ENCODE results near the gene POU2F2. TPM values are rescaled to one million over a fixed set of nuclear protein-coding genes. Genes with fewer than 3 reads are reported as not detected.

POU2F2 gene
- total RNA-seq, 4 donors from 2014 or later, result 0.55 to 244 (median 0.71) TPM

DNA sequence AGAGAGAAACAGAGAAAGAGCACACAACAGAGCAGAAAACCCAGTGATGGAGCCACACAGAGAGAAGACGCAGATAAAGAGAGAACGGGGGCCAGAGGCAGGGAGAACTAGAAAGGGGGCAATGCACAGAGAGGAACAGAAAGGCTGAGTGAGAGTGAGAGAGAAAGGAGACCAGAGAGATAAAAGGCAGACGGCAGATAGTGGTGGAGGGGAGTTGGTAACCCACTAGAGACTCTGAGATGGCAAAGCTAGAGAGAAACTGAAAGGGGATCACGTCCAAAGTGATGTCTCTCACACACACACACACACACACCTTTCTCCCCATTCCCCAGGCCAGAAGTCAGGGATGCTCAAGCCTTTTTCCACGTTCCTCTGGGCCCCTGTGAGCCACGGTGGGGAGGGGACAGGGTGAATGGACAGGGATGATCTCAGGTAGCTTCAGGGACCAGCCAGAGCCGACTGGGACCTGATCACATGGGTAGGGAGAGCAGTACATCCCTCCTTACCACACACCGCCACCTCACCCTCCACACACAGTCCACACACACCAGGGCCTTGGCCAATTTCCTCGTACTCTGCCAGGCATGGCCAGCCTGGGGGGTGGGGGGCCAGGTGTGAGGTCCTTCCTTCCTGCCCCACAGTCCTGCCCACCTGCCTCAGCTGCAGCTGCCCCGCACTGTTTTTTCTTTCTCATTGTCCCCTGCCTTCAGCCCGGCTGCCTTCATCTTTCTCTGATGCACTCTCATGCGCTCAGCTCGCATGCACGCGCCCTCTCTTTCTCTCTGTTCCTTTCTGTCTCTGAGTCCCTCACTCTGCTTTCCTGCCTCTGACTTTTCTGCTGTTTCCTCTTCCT is 22.5 kb upstream of the POU2F2 start:
- H3K36me3 ChIP-seq, result no peaks in the 10 kb centered on the region
- no peak overlapping the region for H3K4me3 ChIP-seq
- peaks cover 61% of the 10 kb centered on the region for H3K27me3 ChIP-seq
- no peak overlapping the region for H3K27ac ChIP-seq
- WGBS, result 55% methylated on average over 14 of the region's 15 CpGs
- no peaks in the 10 kb centered on the region for H3K4me1 ChIP-seq
- no peaks in the 10 kb centered on the region for H3K9me3 ChIP-seq
- TF ChIP-seq POLR2AphosphoS5 (IDR thresholded peaks at IDR 0.05) (no peak), EP300 (IDR thresholded peaks at IDR 0.05) (no peak), POLR2A (IDR thresholded peaks at IDR 0.05) (no peak), CTCF (IDR thresholded peaks at IDR 0.05) (no peak)
- no peak for DNase-seq (ENCODE audit: low spot score in 2 of 2)

GRCh38 chr19:42153672-42154433 is 21.6 kb upstream of the POU2F2 start:
- peaks cover 64% of the 10 kb centered on the region for H3K27me3 ChIP-seq
- no peak for TF ChIP-seq EP300 (IDR thresholded peaks at IDR 0.05)
- TF ChIP-seq POLR2A (IDR thresholded peaks at IDR 0.05), result no peak
- DNase-seq (ENCODE audit: low spot score in 2 of 2), result no peak
- H3K4me1 ChIP-seq, result no peaks in the 10 kb centered on the region
- WGBS, result 58% methylated on average over 15 of the region's 20 CpGs
- H3K27ac ChIP-seq, result no peak overlapping the region
- no peaks in the 10 kb centered on the region for H3K9me3 ChIP-seq
- no peaks in the 10 kb centered on the region for H3K36me3 ChIP-seq
- no peak overlapping the region for H3K4me3 ChIP-seq

- peaks cover 70% of the 10 kb centered on the region for H3K27me3 ChIP-seq
- no peaks in the 10 kb centered on the region for H3K36me3 ChIP-seq
- H3K4me1 ChIP-seq, result no peaks in the 10 kb centered on the region
- no peak overlapping the region for H3K27ac ChIP-seq
- no peak for DNase-seq (ENCODE audit: low spot score in 2 of 2)
- 81% methylated on average over 20 of the region's 25 CpGs for WGBS
- H3K4me3 ChIP-seq, result no peak overlapping the region
- TF ChIP-seq POLR2A (IDR thresholded peaks at IDR 0.05), result no peak
- TF ChIP-seq CTCF (IDR thresholded peaks at IDR 0.05), result no peak
- TF ChIP-seq EP300 (IDR thresholded peaks at IDR 0.05), result no peak
- TF ChIP-seq POLR2AphosphoS5 (IDR thresholded peaks at IDR 0.05), result no peak
- H3K9me3 ChIP-seq, result no peaks in the 10 kb centered on the region
Observed at GRCh38 chr19:42152910-42153671, 20.8 kb upstream of the POU2F2 start.

DNA sequence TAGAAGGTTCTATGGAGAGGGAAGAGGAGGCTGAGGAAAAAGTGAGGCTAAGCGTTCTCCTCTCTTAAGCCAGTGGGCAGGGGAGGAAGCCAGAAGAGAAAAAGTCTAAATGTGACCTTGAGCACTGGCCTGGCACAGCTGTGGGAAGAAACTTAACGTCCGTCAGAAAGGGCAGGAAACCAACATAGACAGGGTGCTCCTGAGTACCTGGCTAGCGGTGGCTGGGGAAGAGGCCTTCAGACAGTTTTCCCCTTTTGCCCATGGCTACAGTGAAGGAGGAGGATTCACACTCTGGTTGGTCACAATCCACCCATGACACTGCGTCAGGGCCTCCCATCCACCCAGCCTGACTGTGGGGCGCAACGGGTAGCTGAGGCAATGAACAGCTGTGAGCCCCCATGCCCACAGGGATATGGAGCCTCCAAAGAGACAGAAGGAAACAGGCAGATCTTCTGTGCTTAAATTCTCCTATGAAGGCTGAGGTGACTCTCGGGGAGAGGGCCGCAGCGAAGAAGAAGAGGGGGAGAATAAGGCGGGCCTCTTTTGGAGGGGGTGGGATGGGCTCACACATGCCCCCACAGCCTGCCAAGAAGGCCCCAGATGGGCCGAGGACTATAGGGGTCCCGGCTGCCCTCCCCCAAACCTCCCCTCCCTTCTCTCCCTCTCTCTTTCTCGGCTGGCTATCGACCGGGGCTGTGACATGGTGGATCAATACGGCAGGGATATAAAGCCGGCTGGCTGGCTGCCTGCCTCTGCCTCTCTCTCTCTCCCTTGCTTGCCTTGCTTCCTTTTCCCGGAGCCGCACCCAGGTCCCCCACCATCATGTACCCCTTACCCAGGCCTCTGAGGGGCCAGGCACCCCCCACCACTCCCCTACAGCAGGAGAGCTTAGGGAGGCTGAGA is 19.8 kb upstream of the POU2F2 start:
- 68% methylated on average over 20 of the region's 20 CpGs for WGBS
- Histone ChIP-seq H3K4me3 (no peak overlapping the region), H3K4me1 (no peaks in the 10 kb centered on the region), H3K36me3 (no peaks in the 10 kb centered on the region), H3K27me3 (peaks cover 74% of the 10 kb centered on the region), H3K27ac (no peak overlapping the region), H3K9me3 (no peaks in the 10 kb centered on the region)
- no peak for DNase-seq (ENCODE audit: low spot score in 2 of 2)
- no peak for TF ChIP-seq EP300 (IDR thresholded peaks at IDR 0.05)
- TF ChIP-seq CTCF (IDR thresholded peaks at IDR 0.05), result no peak
- no peak for TF ChIP-seq POLR2AphosphoS5 (IDR thresholded peaks at IDR 0.05)
- no peak for TF ChIP-seq POLR2A (IDR thresholded peaks at IDR 0.05)

- Histone ChIP-seq H3K27ac (no peak overlapping the region), H3K36me3 (no peaks in the 10 kb centered on the region), H3K4me3 (no peak overlapping the region), H3K9me3 (no peaks in the 10 kb centered on the region), H3K27me3 (peaks cover 71% of the 10 kb centered on the region), H3K4me1 (no peaks in the 10 kb centered on the region)
- no peak for DNase-seq (ENCODE audit: low spot score in 2 of 2)
- WGBS, result 60% methylated on average over 4 of the region's 9 CpGs
- TF ChIP-seq CTCF (IDR thresholded peaks at IDR 0.05) (no peak), POLR2AphosphoS5 (IDR thresholded peaks at IDR 0.05) (no peak), POLR2A (IDR thresholded peaks at IDR 0.05) (no peak), EP300 (IDR thresholded peaks at IDR 0.05) (no peak)
Observed at GRCh38 chr19:42150911-42151361, 18.7 kb upstream of the POU2F2 start.

Data from suprapubic skin (tissue), 4 donors.